Stomach (tissue), 9 donors: ENCODE data around the gene CLDN20. TPM values are rescaled to one million over a fixed set of nuclear protein-coding genes. Genes with fewer than 3 reads are reported as not detected.

Experiments
- DNase-seq, 2 donors: peaks; one replicate each; pipeline versions ENCODE4 v3.0.0 to v3.0.0-alpha.2; 2013 to 2019
- H3K27ac ChIP-seq, 5 donors: fragments of 200-600 bp in 4 of 5; sonication (generic) in 4 of 5; one replicate each; pipeline ENCODE4 v1.5.1; 2013 to 2019; ENCODE audit warnings: mild to moderate bottlenecking in 1 of 5, moderate library complexity in 1 of 5
- H3K27me3 ChIP-seq, 3 donors: fragments of 200-600 bp; sonication (generic); one replicate each; pipeline ENCODE4 v1.5.1; 2017 to 2019; ENCODE audit warnings: mixed run types in 1 of 3
- H3K36me3 ChIP-seq, 4 donors: fragments of 200-600 bp; sonication (generic); 1 replicate in 3 of 4; 2 replicates in 1 of 4; pipeline ENCODE4 v1.5.1; 2016 to 2019
- H3K4me1 ChIP-seq, 4 donors: fragments of 200-600 bp; sonication (generic); one replicate each; pipeline ENCODE4 v1.5.1; 2016 to 2019
- H3K4me3 ChIP-seq, 4 donors: fragments of 200-600 bp; sonication (generic) in 3 of 4; one replicate each; pipeline ENCODE4 v1.5.1; 2016 to 2019; ENCODE audit warnings: mild to moderate bottlenecking in 1 of 4
- H3K9me3 ChIP-seq, 4 donors: fragments of 200-600 bp; sonication (generic); one replicate each; pipeline ENCODE4 v1.5.1; 2016 to 2019
- CTCF ChIP-seq, 7 experiments: fragments of 450-650 bp in 4 of 7; fragments of 200-600 bp in 3 of 7; sonication (generic) in 3 of 7; IDR thresholded peaks; one replicate each; pipeline ENCODE4 v1.5.1; 2016 to 2019; ENCODE audit warnings: antibody characterized with exemption in 7 of 7, control low read depth in 2 of 7, mild to moderate bottlenecking in 1 of 7
- EP300 ChIP-seq: sonication (generic); formaldehyde crosslinking; IDR thresholded peaks from one replicate; pipeline ENCODE4 v1.6.1; 2017; ENCODE audit warnings: antibody characterized with exemption
- POLR2A ChIP-seq, 4 donors: fragments of 450-650 bp; IDR thresholded peaks; one replicate each; pipeline ENCODE4 v1.6.1; 2016; ENCODE audit warnings: antibody characterized with exemption in 4 of 4, control low read depth in 2 of 4, mild to moderate bottlenecking in 1 of 4, moderate library complexity in 1 of 4
- POLR2AphosphoS5 ChIP-seq, 3 donors: sonication (generic); formaldehyde crosslinking; IDR thresholded peaks; one replicate each; pipeline ENCODE4 v1.6.1; 2016; ENCODE audit warnings: antibody characterized with exemption in 3 of 3
- WGBS, 5 donors: extraction: QIAGEN DNeasy Blood & Tissue Kit in 3 of 5; methylation state at CpG; one replicate each; pipeline versions ENCODE4 v1.1.5 to v1.1.7; 2013 to 2018; 5-methylcytosine and 5-hydroxymethylcytosine counted together
- intact Hi-C: fragments of 100-400 bp; cut with DNase I; formaldehyde crosslinking; loops from one replicate; pipeline ENCODE4 v1.15.1; 2023; ENCODE audit warnings: low total_unique reads
- polyA plus RNA-seq, 3 donors: library from polyadenylated mRNA; stranded (reverse); fragments of 200-250 nt; gene quantifications; one replicate each; pipeline ENCODE4 v1.2.3, GENCODE V29; 2013
- total RNA-seq, 5 donors: library from RNA; depleted of rRNA; stranded (reverse); fragments of >200 nt; gene quantifications; one replicate each; pipeline versions ENCODE4 v1.1.0 to v1.2.3, GENCODE V29; 2014 to 2016
- donor health status: healthy with polysubstance abuse.
- donor health status: Bipolar disorder and iron deficiency.
- donor health status: healthy.

Gene CLDN20
- total and polyA plus RNA-seq, 8 donors = not detected

DNA sequence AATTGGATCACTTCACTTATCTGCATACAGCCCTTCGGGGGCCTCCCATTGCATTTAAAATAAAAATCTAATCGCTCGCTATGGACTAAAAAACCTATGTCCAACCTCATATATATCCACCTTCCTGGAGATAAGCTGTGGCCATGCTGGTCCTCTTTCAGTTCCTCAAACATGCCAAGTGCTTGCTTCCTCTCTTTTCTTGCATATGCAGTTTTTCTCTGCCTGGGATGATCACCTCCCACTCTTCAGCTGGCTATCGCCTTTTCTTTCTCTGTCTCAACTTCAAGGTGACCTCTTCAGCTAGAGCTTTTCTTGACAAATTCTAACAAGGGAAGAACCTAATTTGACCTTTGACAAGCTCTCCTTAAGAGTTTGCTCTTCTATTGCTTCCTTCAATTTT lies 56.1 kb downstream of the CLDN20 start:
- 85 to 96% (median 90%) methylated on average over 4 of the region's 4 CpGs for WGBS, 5 donors
- intact Hi-C loops = no loop called here
- Histone ChIP-seq H3K4me3 (no peak overlapping the region), H3K27me3 (no peaks in the 10 kb centered on the region), H3K9me3 (no peaks in the 10 kb centered on the region), H3K27ac (no peak overlapping the region), H3K4me1 (peaks cover 0 to 9% (median 3%) of the 10 kb centered on the region in 4 donors), H3K36me3 (no peaks in the 10 kb centered on the region)
- TF ChIP-seq CTCF (IDR thresholded peaks at IDR 0.05) (no peak), POLR2AphosphoS5 (IDR thresholded peaks at IDR 0.05) (no peak), EP300 (no peak), POLR2A (IDR thresholded peaks at IDR 0.05) (no peak)
- no peak for DNase-seq

GRCh38 chr6:155324172-155324571 lies 60.4 kb downstream of the CLDN20 start:
- H3K27me3 ChIP-seq = no peaks in the 10 kb centered on the region
- H3K27ac ChIP-seq = no peak overlapping the region
- intact Hi-C loops = no loop called here
- 81 to 87% (median 82%) methylated on average over 2 of the region's 2 CpGs for WGBS, 5 donors
- no peak overlapping the region for H3K4me3 ChIP-seq
- DNase-seq = no peak
- peaks cover 0 to 14% (median 11%) of the 10 kb centered on the region in 4 donors for H3K4me1 ChIP-seq
- TF ChIP-seq POLR2A (IDR thresholded peaks at IDR 0.05) (no peak), POLR2AphosphoS5 (IDR thresholded peaks at IDR 0.05) (no peak), EP300 (no peak), CTCF (IDR thresholded peaks at IDR 0.05) (no peak)
- no peaks in the 10 kb centered on the region for H3K36me3 ChIP-seq
- no peaks in the 10 kb centered on the region for H3K9me3 ChIP-seq

GRCh38 chr6:155324993-155325392 lies 61.2 kb downstream of the CLDN20 start:
- Histone ChIP-seq H3K4me3 (no peak overlapping the region), H3K27ac (no peak overlapping the region), H3K9me3 (no peaks in the 10 kb centered on the region), H3K27me3 (no peaks in the 10 kb centered on the region), H3K36me3 (no peaks in the 10 kb centered on the region), H3K4me1 (peaks cover 0 to 14% (median 11%) of the 10 kb centered on the region in 4 donors)
- no peak for DNase-seq
- no peak for TF ChIP-seq POLR2A (IDR thresholded peaks at IDR 0.05)
- TF ChIP-seq CTCF (IDR thresholded peaks at IDR 0.05) = no peak
- no peak for TF ChIP-seq EP300
- TF ChIP-seq POLR2AphosphoS5 (IDR thresholded peaks at IDR 0.05) = no peak
- intact Hi-C loops = no loop called here

GRCh38 chr6:155325700-155326516 lies 62.1 kb downstream of the CLDN20 start:
- TF ChIP-seq EP300 = no peak
- no peak for TF ChIP-seq CTCF (IDR thresholded peaks at IDR 0.05)
- TF ChIP-seq POLR2A (IDR thresholded peaks at IDR 0.05) = no peak
- no peak for TF ChIP-seq POLR2AphosphoS5 (IDR thresholded peaks at IDR 0.05)
- no peak for DNase-seq
- 73 to 83% (median 79%) methylated on average over 6 of the region's 6 CpGs for WGBS, 5 donors
- intact Hi-C loops = no loop called here
- Histone ChIP-seq H3K4me3 (no peak overlapping the region), H3K9me3 (no peaks in the 10 kb centered on the region), H3K36me3 (no peaks in the 10 kb centered on the region), H3K27ac (no peak overlapping the region), H3K4me1 (peaks cover 0 to 14% (median 11%) of the 10 kb centered on the region in 4 donors), H3K27me3 (no peaks in the 10 kb centered on the region)

Other genes starting within 250 kb of the CLDN20 start
- gene TFB1M, start 50.5 kb downstream of the CLDN20 start, total RNA-seq = 10 to 100 TPM in 3 of 5 donors, 1 to 10 TPM in 2; 5.4 to 37.9 (median 13.4) TPM
- gene TFB1M, start 50.5 kb downstream of the CLDN20 start, polyA plus RNA-seq = 10 to 100 TPM; 13.1 to 24.1 (median 14.1) TPM
- gene NOX3, start 191.8 kb downstream of the CLDN20 start, total RNA-seq = not detected
- gene NOX3, start 191.8 kb downstream of the CLDN20 start, polyA plus RNA-seq = not detected